GM23338 (cell line): ENCODE data around the gene TMEM208. TPM values are rescaled to one million over a fixed set of nuclear protein-coding genes. Genes with fewer than 3 reads are reported as not detected.

Experiments
- ATAC-seq: fragments of 200-7000 bp; cut with Tn5 transposase; 3 replicates; pipeline ENCODE4 v1.9.1; 2020
- DNase-seq: peaks from one replicate; pipeline ENCODE4 v3.0.0-alpha.2; 2015; ENCODE audit warnings: low spot score
- H2AFZ ChIP-seq: fragments of 200-600 bp; sonication (generic); 2 replicates; pipeline ENCODE4 v1.8.0; 2016; ENCODE audit warnings: antibody characterized with exemption, mild to moderate bottlenecking, moderate library complexity
- H3F3A ChIP-seq: fragments of 200-600 bp; sonication (generic); replicated peaks from 2 replicates; pipeline ENCODE4 v1.8.0; 2017; ENCODE audit warnings: antibody characterized with exemption, mixed run types, low read depth
- H3K27ac ChIP-seq: fragments of 200-600 bp; sonication (generic); 2 replicates; pipeline ENCODE4 v1.6.1; 2016; ENCODE audit warnings: low read depth
- H3K27me3 ChIP-seq: fragments of 200-600 bp; sonication (generic); 2 replicates; pipeline ENCODE4 v1.8.0; 2016; ENCODE audit warnings: mild to moderate bottlenecking, mixed run types, moderate library complexity; ENCODE audit not compliant: insufficient read depth
- H3K36me3 ChIP-seq: fragments of 200-600 bp; sonication (generic); 2 replicates; pipeline ENCODE4 v1.8.0; 2016; ENCODE audit warnings: mild to moderate bottlenecking; ENCODE audit not compliant: insufficient read depth
- H3K4me1 ChIP-seq: fragments of 200-600 bp; sonication (generic); 2 replicates; pipeline ENCODE4 v1.8.0; 2016; ENCODE audit warnings: mild to moderate bottlenecking, moderate library complexity; ENCODE audit not compliant: insufficient read depth
- H3K4me2 ChIP-seq: fragments of 200-600 bp; sonication (generic); 2 replicates; pipeline ENCODE4 v1.7.1; 2017; ENCODE audit warnings: mixed run types
- H3K4me3 ChIP-seq: fragments of 200-600 bp; sonication (generic); 2 replicates; pipeline ENCODE4 v1.6.1; 2016; ENCODE audit warnings: mixed run types
- H3K79me2 ChIP-seq: fragments of 200-600 bp; sonication (generic); replicated peaks from 2 replicates; pipeline ENCODE4 v1.8.0; 2017; ENCODE audit warnings: mild to moderate bottlenecking; ENCODE audit not compliant: insufficient read depth
- H3K9me2 ChIP-seq: fragments of 200-600 bp; sonication (generic); 2 replicates; pipeline ENCODE4 v1.8.0; 2017; ENCODE audit not compliant: insufficient read depth
- H4K20me1 ChIP-seq: fragments of 200-600 bp; sonication (generic); replicated peaks from 2 replicates; pipeline ENCODE4 v1.8.0; 2017; ENCODE audit warnings: mild to moderate bottlenecking; ENCODE audit not compliant: insufficient read depth
- H3K27ac Mint-ChIP-seq: 2 replicates; pipeline ENCODE4 v1.8.0; 2020; ENCODE audit warnings: inconsistent platforms, mild to moderate bottlenecking, moderate library complexity, mixed read lengths
- H3K27me3 Mint-ChIP-seq: 3 replicates; pipeline ENCODE4 v1.8.0; 2022; ENCODE audit warnings: low read depth, mild to moderate bottlenecking, moderate library complexity, mixed read lengths, inconsistent platforms; ENCODE audit not compliant: insufficient read depth, poor library complexity
- H3K36me3 Mint-ChIP-seq: 3 replicates; pipeline ENCODE4 v1.8.0; 2021; ENCODE audit warnings: low read depth, mild to moderate bottlenecking, inconsistent platforms, moderate library complexity, mixed read lengths
- H3K4me1 Mint-ChIP-seq: 3 replicates; pipeline ENCODE4 v1.8.0; 2020; ENCODE audit warnings: mild to moderate bottlenecking, inconsistent platforms, mixed read lengths
- H3K4me3 Mint-ChIP-seq: 3 replicates; pipeline ENCODE4 v1.8.0; 2021; ENCODE audit warnings: moderate library complexity, mild to moderate bottlenecking, inconsistent platforms, mixed read lengths
- H3K9me3 Mint-ChIP-seq: 3 replicates; pipeline ENCODE4 v1.8.0; 2020; ENCODE audit warnings: moderate library complexity, mild to moderate bottlenecking, inconsistent platforms, mixed read lengths
- CREB1 ChIP-seq: fragments of 250-450 bp; sonication (Bioruptor Pico); IDR thresholded peaks from 2 replicates; pipeline ENCODE4 v1.5.0; 2020; ENCODE audit warnings: low read depth, mild to moderate bottlenecking, moderate library complexity
- EZH2 ChIP-seq: fragments of 200-600 bp; sonication (generic); IDR thresholded peaks from one replicate; pipeline ENCODE4 v1.8.0; 2017; ENCODE audit warnings: antibody characterized with exemption, mild to moderate bottlenecking, low read depth; ENCODE audit not compliant: unreplicated experiment
- EZH2phosphoT487 ChIP-seq: fragments of 200-600 bp; sonication (generic); IDR thresholded peaks from one replicate; pipeline ENCODE4 v1.8.1; 2018; ENCODE audit warnings: antibody characterized with exemption; ENCODE audit not compliant: unreplicated experiment
- JUNB ChIP-seq: IDR thresholded peaks from one replicate; pipeline ENCODE4 v1.6.1; 2016; ENCODE audit warnings: antibody characterized with exemption; ENCODE audit not compliant: unreplicated experiment
- NANOG ChIP-seq: IDR thresholded peaks from 2 replicates; pipeline ENCODE4 v1.6.1; 2016; ENCODE audit warnings: antibody characterized with exemption, borderline replicate concordance
- POLR2AphosphoS5 ChIP-seq: IDR thresholded peaks from 2 replicates; pipeline ENCODE4 v1.6.1; 2016; ENCODE audit warnings: antibody characterized with exemption, low read depth
- ZNF114 ChIP-seq: fragments of 250-450 bp; sonication (Bioruptor Pico); IDR thresholded peaks from 2 replicates; pipeline ENCODE4 v1.5.0; 2020; ENCODE audit warnings: mild to moderate bottlenecking, moderate library complexity
- ZNF331 ChIP-seq: fragments of 250-450 bp; sonication (Bioruptor Pico); IDR thresholded peaks from 2 replicates; pipeline ENCODE4 v1.5.0; 2020; ENCODE audit warnings: low read depth, mild to moderate bottlenecking, moderate library complexity
- polyA plus RNA-seq: library from polyadenylated mRNA; unstranded; fragments of >200 nt; fragmentation: Nextera tagmentation; extraction: Ambion mirVana; gene quantifications from 2 replicates; pipeline ENCODE4 v1.2.1, GENCODE V29; 2016
- total RNA-seq: library from RNA; depleted of rRNA; stranded (reverse); fragments of >200 nt; shearing (Covaris generic); gene quantifications from 2 replicates; pipeline ENCODE4 v1.2.3, GENCODE V29; 2014
- TF ChIP-seq, protein P1 (sequence below): IDR thresholded peaks from 2 replicates; pipeline ENCODE4 v1.6.1; 2016; ENCODE audit warnings: antibody characterized with exemption
- TF ChIP-seq, protein P2 (sequence below): fragments of 250-450 bp; sonication (Bioruptor Pico); IDR thresholded peaks from 2 replicates; pipeline ENCODE4 v1.5.0; 2020; ENCODE audit warnings: mild to moderate bottlenecking, moderate library complexity

Gene TMEM208
- total and polyA plus RNA-seq, 2 experiments from 2014 or later, result 23.2 to 82.3 TPM

DNA sequence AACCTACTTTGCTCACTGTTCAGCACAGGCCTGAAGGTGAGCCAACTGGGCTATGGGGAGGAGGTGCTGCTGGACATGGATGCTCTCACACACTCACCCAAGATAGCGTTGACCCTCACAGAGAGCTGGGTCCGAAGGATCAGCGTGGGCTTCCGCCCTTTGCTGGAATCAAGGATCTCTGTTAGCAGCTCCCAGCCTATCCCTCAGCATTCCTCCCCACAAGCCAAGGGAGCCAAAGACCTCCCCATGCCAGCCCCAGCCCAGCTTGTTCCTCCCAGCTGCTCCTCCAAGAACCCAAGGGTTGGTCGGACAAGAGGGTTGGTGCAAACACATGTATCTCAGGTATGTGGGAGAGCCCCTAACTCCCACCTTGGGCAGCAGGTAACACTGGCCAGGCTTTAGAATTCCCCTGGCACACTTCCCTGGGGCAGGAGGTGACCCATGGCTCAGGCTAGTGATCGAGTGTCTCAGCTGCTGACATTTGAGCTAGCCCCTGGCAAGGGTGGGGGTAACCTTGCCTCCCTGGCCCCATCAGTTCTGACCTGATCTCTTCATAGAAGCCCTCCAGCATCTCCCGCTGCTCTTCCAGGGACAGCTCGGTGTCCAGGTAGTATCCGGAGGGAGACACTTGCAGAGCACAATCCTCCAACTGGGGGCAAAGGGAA, 12.0 kb downstream of the TMEM208 start:
- Histone ChIP-seq H3K9me2 (no peaks in the 10 kb centered on the region), H4K20me1 (no peaks in the 10 kb centered on the region; the same call in 1 of the 2 replicates), H3K4me3 (no peak overlapping the region), H2AFZ (no peak overlapping the region), H3K27me3 (no peaks in the 10 kb centered on the region), H3K27ac (no peak overlapping the region), H3K4me1 (peaks cover 10% of the 10 kb centered on the region), H3K4me2 (no peak overlapping the region), H3K79me2 (peaks cover 19% of the 10 kb centered on the region), H3K36me3 (peaks cover 6% of the 10 kb centered on the region; the same call in 1 of the 2 replicates), H3F3A (0 out of 2 replicates have a peak, but pooled peaks cover 9% of the 10 kb centered on the region)
- Mint-ChIP-seq H3K36me3 (peaks cover 39% of the 10 kb centered on the region), H3K4me1 (peaks cover 32% of the 10 kb centered on the region), H3K9me3 (no peaks in the 10 kb centered on the region; the same call in 2 of the 3 replicates), H3K27ac (no peak overlapping the region; the same call in 1 of the 2 replicates), H3K4me3 (no peak overlapping the region; the same call in 2 of the 3 replicates), H3K27me3 (peaks cover 10% of the 10 kb centered on the region)
- TF ChIP-seq EZH2phosphoT487 (no peak), NANOG (no peak), ZNF331 (no peak), JUNB (no peak), ZNF114 (no peak), CREB1 (no peak), EZH2 (no peak), POLR2AphosphoS5 (no peak)
- TF ChIP-seq, protein P1, sequence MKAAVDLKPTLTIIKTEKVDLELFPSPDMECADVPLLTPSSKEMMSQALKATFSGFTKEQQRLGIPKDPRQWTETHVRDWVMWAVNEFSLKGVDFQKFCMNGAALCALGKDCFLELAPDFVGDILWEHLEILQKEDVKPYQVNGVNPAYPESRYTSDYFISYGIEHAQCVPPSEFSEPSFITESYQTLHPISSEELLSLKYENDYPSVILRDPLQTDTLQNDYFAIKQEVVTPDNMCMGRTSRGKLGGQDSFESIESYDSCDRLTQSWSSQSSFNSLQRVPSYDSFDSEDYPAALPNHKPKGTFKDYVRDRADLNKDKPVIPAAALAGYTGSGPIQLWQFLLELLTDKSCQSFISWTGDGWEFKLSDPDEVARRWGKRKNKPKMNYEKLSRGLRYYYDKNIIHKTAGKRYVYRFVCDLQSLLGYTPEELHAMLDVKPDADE, result no peak
- TF ChIP-seq, protein P2, sequence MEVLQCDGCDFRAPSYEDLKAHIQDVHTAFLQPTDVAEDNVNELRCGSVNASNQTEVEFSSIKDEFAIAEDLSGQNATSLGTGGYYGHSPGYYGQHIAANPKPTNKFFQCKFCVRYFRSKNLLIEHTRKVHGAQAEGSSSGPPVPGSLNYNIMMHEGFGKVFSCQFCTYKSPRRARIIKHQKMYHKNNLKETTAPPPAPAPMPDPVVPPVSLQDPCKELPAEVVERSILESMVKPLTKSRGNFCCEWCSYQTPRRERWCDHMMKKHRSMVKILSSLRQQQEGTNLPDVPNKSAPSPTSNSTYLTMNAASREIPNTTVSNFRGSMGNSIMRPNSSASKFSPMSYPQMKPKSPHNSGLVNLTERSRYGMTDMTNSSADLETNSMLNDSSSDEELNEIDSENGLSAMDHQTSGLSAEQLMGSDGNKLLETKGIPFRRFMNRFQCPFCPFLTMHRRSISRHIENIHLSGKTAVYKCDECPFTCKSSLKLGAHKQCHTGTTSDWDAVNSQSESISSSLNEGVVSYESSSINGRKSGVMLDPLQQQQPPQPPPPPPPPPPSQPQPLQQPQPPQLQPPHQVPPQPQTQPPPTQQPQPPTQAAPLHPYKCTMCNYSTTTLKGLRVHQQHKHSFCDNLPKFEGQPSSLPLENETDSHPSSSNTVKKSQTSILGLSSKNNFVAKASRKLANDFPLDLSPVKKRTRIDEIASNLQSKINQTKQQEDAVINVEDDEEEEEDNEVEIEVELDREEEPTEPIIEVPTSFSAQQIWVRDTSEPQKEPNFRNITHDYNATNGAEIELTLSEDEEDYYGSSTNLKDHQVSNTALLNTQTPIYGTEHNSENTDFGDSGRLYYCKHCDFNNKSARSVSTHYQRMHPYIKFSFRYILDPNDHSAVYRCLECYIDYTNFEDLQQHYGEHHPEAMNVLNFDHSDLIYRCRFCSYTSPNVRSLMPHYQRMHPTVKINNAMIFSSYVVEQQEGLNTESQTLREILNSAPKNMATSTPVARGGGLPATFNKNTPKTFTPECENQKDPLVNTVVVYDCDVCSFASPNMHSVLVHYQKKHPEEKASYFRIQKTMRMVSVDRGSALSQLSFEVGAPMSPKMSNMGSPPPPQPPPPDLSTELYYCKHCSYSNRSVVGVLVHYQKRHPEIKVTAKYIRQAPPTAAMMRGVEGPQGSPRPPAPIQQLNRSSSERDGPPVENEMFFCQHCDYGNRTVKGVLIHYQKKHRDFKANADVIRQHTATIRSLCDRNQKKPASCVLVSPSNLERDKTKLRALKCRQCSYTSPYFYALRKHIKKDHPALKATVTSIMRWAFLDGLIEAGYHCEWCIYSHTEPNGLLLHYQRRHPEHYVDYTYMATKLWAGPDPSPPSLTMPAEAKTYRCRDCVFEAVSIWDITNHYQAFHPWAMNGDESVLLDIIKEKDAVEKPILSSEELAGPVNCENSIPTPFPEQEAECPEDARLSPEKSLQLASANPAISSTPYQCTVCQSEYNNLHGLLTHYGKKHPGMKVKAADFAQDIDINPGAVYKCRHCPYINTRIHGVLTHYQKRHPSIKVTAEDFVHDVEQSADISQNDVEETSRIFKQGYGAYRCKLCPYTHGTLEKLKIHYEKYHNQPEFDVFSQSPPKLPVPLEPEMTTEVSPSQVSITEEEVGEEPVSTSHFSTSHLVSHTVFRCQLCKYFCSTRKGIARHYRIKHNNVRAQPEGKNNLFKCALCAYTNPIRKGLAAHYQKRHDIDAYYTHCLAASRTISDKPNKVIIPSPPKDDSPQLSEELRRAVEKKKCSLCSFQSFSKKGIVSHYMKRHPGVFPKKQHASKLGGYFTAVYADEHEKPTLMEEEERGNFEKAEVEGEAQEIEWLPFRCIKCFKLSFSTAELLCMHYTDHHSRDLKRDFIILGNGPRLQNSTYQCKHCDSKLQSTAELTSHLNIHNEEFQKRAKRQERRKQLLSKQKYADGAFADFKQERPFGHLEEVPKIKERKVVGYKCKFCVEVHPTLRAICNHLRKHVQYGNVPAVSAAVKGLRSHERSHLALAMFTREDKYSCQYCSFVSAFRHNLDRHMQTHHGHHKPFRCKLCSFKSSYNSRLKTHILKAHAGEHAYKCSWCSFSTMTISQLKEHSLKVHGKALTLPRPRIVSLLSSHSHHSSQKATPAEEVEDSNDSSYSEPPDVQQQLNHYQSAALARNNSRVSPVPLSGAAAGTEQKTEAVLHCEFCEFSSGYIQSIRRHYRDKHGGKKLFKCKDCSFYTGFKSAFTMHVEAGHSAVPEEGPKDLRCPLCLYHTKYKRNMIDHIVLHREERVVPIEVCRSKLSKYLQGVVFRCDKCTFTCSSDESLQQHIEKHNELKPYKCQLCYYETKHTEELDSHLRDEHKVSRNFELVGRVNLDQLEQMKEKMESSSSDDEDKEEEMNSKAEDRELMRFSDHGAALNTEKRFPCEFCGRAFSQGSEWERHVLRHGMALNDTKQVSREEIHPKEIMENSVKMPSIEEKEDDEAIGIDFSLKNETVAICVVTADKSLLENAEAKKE (CRISPR knock-in tag), result no peak
- no peak for ATAC-seq
- DNase-seq, result no peak
